GM23248 (cell line): ENCODE measurements around the gene BCL2. TPM values are rescaled to one million over a fixed set of nuclear protein-coding genes. Genes with fewer than 3 reads are reported as not detected.

ENCODE experiments used
- DNase-seq: peaks from one replicate; pipeline ENCODE4 v3.0.0-alpha.2; 2015
- H2AFZ ChIP-seq: fragments of 200-600 bp; sonication (generic); 2 replicates; pipeline ENCODE4 v1.6.1; 2016; ENCODE audit warnings: antibody characterized with exemption
- H3F3A ChIP-seq: fragments of 200-600 bp; sonication (generic); 2 replicates; pipeline ENCODE4 v1.6.1; 2016; ENCODE audit warnings: mild to moderate bottlenecking, antibody characterized with exemption, mixed run types; ENCODE audit not compliant: insufficient read depth
- H3K27ac ChIP-seq: fragments of 200-600 bp; sonication (generic); 2 replicates; pipeline ENCODE4 v1.5.1; 2016; ENCODE audit warnings: mild to moderate bottlenecking
- H3K27me3 ChIP-seq: fragments of 200-600 bp; sonication (generic); replicated peaks from 2 replicates; pipeline ENCODE4 v1.6.1; 2016; ENCODE audit warnings: mild to moderate bottlenecking; ENCODE audit not compliant: insufficient read depth
- H3K36me3 ChIP-seq: fragments of 200-600 bp; sonication (generic); 2 replicates; pipeline ENCODE4 v1.6.1; 2016; ENCODE audit warnings: low read depth, mild to moderate bottlenecking
- H3K4me1 ChIP-seq: fragments of 200-600 bp; sonication (generic); 2 replicates; pipeline ENCODE4 v1.6.1; 2016; ENCODE audit warnings: mild to moderate bottlenecking; ENCODE audit not compliant: insufficient read depth
- H3K4me2 ChIP-seq: fragments of 200-600 bp; sonication (generic); one replicate; pipeline ENCODE4 v1.6.1; 2016; ENCODE audit warnings: mild to moderate bottlenecking; ENCODE audit not compliant: unreplicated experiment
- H3K4me3 ChIP-seq: fragments of 200-600 bp; sonication (generic); 2 replicates; pipeline ENCODE4 v1.5.1; 2016; ENCODE audit warnings: mild to moderate bottlenecking
- H3K79me2 ChIP-seq: fragments of 200-600 bp; sonication (generic); 2 replicates; pipeline ENCODE4 v1.6.1; 2016; ENCODE audit warnings: mild to moderate bottlenecking; ENCODE audit not compliant: insufficient read depth
- H3K9ac ChIP-seq: fragments of 200-600 bp; sonication (generic); 2 replicates; pipeline ENCODE4 v1.6.1; 2016; ENCODE audit warnings: mild to moderate bottlenecking
- H3K9me2 ChIP-seq: fragments of 200-600 bp; sonication (generic); 2 replicates; pipeline ENCODE4 v1.6.1; 2016; ENCODE audit warnings: mixed run types, mild to moderate bottlenecking, moderate library complexity; ENCODE audit not compliant: insufficient read depth
- H3K9me3 ChIP-seq: fragments of 200-600 bp; sonication (generic); one replicate; pipeline ENCODE4 v1.6.1; 2017; ENCODE audit warnings: low read depth
- H4K20me1 ChIP-seq: fragments of 200-600 bp; sonication (generic); 2 replicates; pipeline ENCODE4 v1.6.0; 2016; ENCODE audit not compliant: insufficient read depth
- EZH2 ChIP-seq: fragments of 200-600 bp; sonication (generic); IDR thresholded peaks from 2 replicates; pipeline ENCODE4 v1.6.1; 2018; ENCODE audit warnings: antibody characterized with exemption, mild to moderate bottlenecking; ENCODE audit not compliant: insufficient read depth, poor library complexity, severe bottlenecking
- EZH2phosphoT487 ChIP-seq: fragments of 200-600 bp; sonication (generic); IDR thresholded peaks from 2 replicates; pipeline ENCODE4 v1.6.1; 2018; ENCODE audit warnings: antibody characterized with exemption, moderate library complexity, mild to moderate bottlenecking, low read depth; ENCODE audit not compliant: insufficient read depth
- WGBS, 2 experiments: methylation state at CpG; one replicate each; pipeline ENCODE4 v1.1.6; 2015 to 2017; ENCODE audit warnings: low lambda C conversion rate in 2 of 2, low coverage in 1 of 2; ENCODE audit errors: missing lambda C conversion rate in 2 of 2; 5-methylcytosine and 5-hydroxymethylcytosine counted together
- in situ Hi-C: fragments of 300-500 bp; cut with MboI; formaldehyde crosslinking; loops from 2 replicates; pipeline ENCODE4 v1.15.0; 2020
- polyA plus RNA-seq: library from polyadenylated mRNA; unstranded; fragments of >200 nt; fragmentation: Nextera tagmentation; extraction: Ambion mirVana; gene quantifications from 2 replicates; pipeline ENCODE4 v1.2.1, GENCODE V29; 2016
- total RNA-seq: library from RNA; depleted of rRNA; stranded (reverse); fragments of >200 nt; shearing (Covaris generic); gene quantifications from 2 replicates; pipeline ENCODE4 v1.2.3, GENCODE V29; 2014

The BCL2 gene
- total and polyA plus RNA-seq, 2 experiments from 2014 or later, result 0.30 to 1.5 TPM

GRCh38 chr18:63179422-63179821, 140.1 kb downstream of the BCL2 start:
- no peaks in the 10 kb centered on the region for H3K79me2 ChIP-seq
- in situ Hi-C loops, result no loop called here
- DNase-seq, result no peak

GRCh38 chr18:63178971-63179370, 140.6 kb downstream of the BCL2 start:
- no peaks in the 10 kb centered on the region for H3K9me2 ChIP-seq
- H3K79me2 ChIP-seq, result no peaks in the 10 kb centered on the region
- H3K4me3 ChIP-seq, result no peak overlapping the region
- no peaks in the 10 kb centered on the region for H3F3A ChIP-seq
- H3K36me3 ChIP-seq, result no peaks in the 10 kb centered on the region
- no peaks in the 10 kb centered on the region; the same call in 1 of the 2 replicates for H3K27me3 ChIP-seq
- 0 out of 2 replicates have a peak, but pooled peaks cover 7% of the 10 kb centered on the region for H3K4me1 ChIP-seq
- no peaks in the 10 kb centered on the region for H4K20me1 ChIP-seq
- H3K27ac ChIP-seq, result no peak overlapping the region
- H3K9ac ChIP-seq, result no peak overlapping the region
- no peaks in the 10 kb centered on the region for H3K9me3 ChIP-seq
- no peak overlapping the region for H2AFZ ChIP-seq
- H3K4me2 ChIP-seq, result no peak overlapping the region
- no peak for TF ChIP-seq EZH2
- no peak for TF ChIP-seq EZH2phosphoT487
- in situ Hi-C loops, result no loop called here
- 65% methylated on average over 2 of the region's 2 CpGs for WGBS, 2 experiments
- no peak for DNase-seq

More at GRCh38 chr18:63179422-63179821, 140.1 kb downstream of the BCL2 start:
- Histone ChIP-seq H3K4me3 (no peak overlapping the region), H3K36me3 (no peaks in the 10 kb centered on the region), H3K27ac (no peak overlapping the region), H3F3A (no peaks in the 10 kb centered on the region), H3K9me2 (no peaks in the 10 kb centered on the region), H3K4me1 (0 out of 2 replicates have a peak, but pooled peaks cover 7% of the 10 kb centered on the region), H3K9ac (no peak overlapping the region), H3K27me3 (no peaks in the 10 kb centered on the region; the same call in 1 of the 2 replicates), H2AFZ (no peak overlapping the region), H4K20me1 (no peaks in the 10 kb centered on the region), H3K9me3 (no peaks in the 10 kb centered on the region), H3K4me2 (no peak overlapping the region)
- WGBS, 2 experiments, result 95 to 98% methylated on average over 9 of the region's 9 CpGs
- TF ChIP-seq EZH2phosphoT487, result no peak
- no peak for TF ChIP-seq EZH2

- H3K27me3 ChIP-seq, result no peaks in the 10 kb centered on the region; the same call in 1 of the 2 replicates
- peak; percentile 50 for DNase-seq
- in situ Hi-C loops, result no loop called here
- H3K4me2 ChIP-seq, result peak overlapping the region; percentile 49
- no peak overlapping the region for H3K27ac ChIP-seq
- WGBS, 2 experiments, result 50 to 55% methylated on average over 25 of the region's 25 CpGs
- no peaks in the 10 kb centered on the region for H4K20me1 ChIP-seq
- H3K9me2 ChIP-seq, result no peaks in the 10 kb centered on the region
- H3K4me1 ChIP-seq, result 0 out of 2 replicates have a peak, but pooled peaks cover 7% of the 10 kb centered on the region
- H2AFZ ChIP-seq, result peak overlapping the region; percentile 83
- peak overlapping the region; percentile 59 for H3K4me3 ChIP-seq
- peak overlapping the region; percentile 33; the same call in 1 of the 2 replicates for H3K9ac ChIP-seq
- H3K9me3 ChIP-seq, result no peaks in the 10 kb centered on the region
- H3F3A ChIP-seq, result no peaks in the 10 kb centered on the region
- TF ChIP-seq EZH2phosphoT487 (no peak), EZH2 (no peak)
- H3K79me2 ChIP-seq, result no peaks in the 10 kb centered on the region
- H3K36me3 ChIP-seq, result no peaks in the 10 kb centered on the region
Measured at GRCh38 chr18:63177919-63178821, 141.4 kb downstream of the BCL2 start.

GRCh38 chr18:63177259-63177658, 142.3 kb downstream of the BCL2 start:
- Histone ChIP-seq H4K20me1 (no peaks in the 10 kb centered on the region), H3F3A (no peaks in the 10 kb centered on the region), H2AFZ (no peak overlapping the region), H3K9ac (no peak overlapping the region), H3K9me3 (no peaks in the 10 kb centered on the region), H3K27ac (no peak overlapping the region), H3K36me3 (no peaks in the 10 kb centered on the region), H3K4me3 (no peak overlapping the region), H3K4me2 (no peak overlapping the region), H3K4me1 (0 out of 2 replicates have a peak, but pooled peaks cover 7% of the 10 kb centered on the region), H3K79me2 (no peaks in the 10 kb centered on the region), H3K9me2 (no peaks in the 10 kb centered on the region), H3K27me3 (no peaks in the 10 kb centered on the region; the same call in 1 of the 2 replicates)
- in situ Hi-C loops, result no loop called here
- no peak for DNase-seq
- WGBS, 2 experiments, result 79 to 87% methylated on average over 6 of the region's 6 CpGs
- TF ChIP-seq EZH2 (no peak), EZH2phosphoT487 (no peak)
